LNCaP clone FGC (cell line): ENCODE data around the gene EFCAB14.
"Not testable (repeated sequence)": the region's sequence is repeated elsewhere in the genome, so short reads cannot be mapped to it uniquely, and the experiment has no call there.

Source experiments
- DNase-seq: peaks from one replicate; pipeline ENCODE4 v3.0.0-alpha.2; 2011; ENCODE audit warnings: low read depth
- H3K4me3 ChIP-seq: 2 replicates; pipeline ENCODE4 v1.5.1; 2011; ENCODE audit warnings: mild to moderate bottlenecking, low read depth, low read length, control low read depth
- TF ChIP-seq, protein P1 (sequence below): IDR thresholded peaks from 2 replicates; pipeline ENCODE4 v1.5.1; 2012; ENCODE audit warnings: mild to moderate bottlenecking; ENCODE audit not compliant: control insufficient read depth, insufficient read depth; ENCODE audit errors: extremely low read depth

EFCAB14 gene

DNA sequence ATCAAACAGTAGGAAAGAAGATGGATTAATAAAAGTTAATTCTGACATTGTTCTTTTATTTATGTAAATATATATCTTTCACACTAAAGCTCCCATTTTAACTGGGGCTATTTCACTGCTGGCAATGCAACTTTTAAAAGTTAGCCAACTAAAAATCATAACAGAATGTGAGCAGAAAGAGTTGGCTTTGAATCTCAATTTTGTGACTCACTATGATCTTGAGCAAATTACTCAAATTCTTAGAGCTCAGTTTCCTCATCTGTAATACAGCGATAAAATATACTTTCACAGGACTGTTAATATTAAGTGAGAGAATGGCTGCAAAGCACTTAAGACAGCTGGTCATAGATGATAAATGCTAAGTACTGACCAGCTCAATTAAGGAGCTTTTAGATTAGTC is 10.8 kb downstream of the EFCAB14 start:
- DNase-seq = no peak
- H3K4me3 ChIP-seq = no peak overlapping the region
- TF ChIP-seq, protein P1, sequence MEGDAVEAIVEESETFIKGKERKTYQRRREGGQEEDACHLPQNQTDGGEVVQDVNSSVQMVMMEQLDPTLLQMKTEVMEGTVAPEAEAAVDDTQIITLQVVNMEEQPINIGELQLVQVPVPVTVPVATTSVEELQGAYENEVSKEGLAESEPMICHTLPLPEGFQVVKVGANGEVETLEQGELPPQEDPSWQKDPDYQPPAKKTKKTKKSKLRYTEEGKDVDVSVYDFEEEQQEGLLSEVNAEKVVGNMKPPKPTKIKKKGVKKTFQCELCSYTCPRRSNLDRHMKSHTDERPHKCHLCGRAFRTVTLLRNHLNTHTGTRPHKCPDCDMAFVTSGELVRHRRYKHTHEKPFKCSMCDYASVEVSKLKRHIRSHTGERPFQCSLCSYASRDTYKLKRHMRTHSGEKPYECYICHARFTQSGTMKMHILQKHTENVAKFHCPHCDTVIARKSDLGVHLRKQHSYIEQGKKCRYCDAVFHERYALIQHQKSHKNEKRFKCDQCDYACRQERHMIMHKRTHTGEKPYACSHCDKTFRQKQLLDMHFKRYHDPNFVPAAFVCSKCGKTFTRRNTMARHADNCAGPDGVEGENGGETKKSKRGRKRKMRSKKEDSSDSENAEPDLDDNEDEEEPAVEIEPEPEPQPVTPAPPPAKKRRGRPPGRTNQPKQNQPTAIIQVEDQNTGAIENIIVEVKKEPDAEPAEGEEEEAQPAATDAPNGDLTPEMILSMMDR = no peak

GRCh38 chr1:46705408-46705807 is 13.5 kb downstream of the EFCAB14 start:
- no peak for DNase-seq
- TF ChIP-seq, protein P1 = no peak
- H3K4me3 ChIP-seq = no peak overlapping the region

GRCh38 chr1:46703927-46704641 is 14.8 kb downstream of the EFCAB14 start:
- DNase-seq = no peak
- H3K4me3 ChIP-seq = no peak overlapping the region
- TF ChIP-seq, protein P1 = no peak

DNA sequence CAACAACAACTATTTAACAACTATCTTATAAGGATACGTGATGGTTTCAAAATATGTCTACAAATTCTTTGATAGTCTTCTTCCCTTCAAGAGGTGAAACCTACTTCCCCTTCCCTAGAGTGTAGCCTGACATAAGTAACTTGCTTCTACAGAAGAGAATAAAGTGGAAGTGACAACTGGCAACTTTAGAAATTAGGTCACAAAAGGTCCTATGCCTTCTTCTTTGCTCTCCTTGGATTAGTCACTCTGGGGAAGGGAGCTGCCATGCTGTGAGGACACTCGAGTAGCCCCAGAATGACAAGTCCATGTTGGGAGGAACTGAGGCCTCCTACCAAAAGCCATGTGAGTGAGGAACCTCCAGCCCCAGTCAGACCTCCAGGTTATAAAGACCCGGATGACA is 19.2 kb downstream of the EFCAB14 start:
- no peak overlapping the region for H3K4me3 ChIP-seq
- TF ChIP-seq, protein P1 = no peak
- DNase-seq = no peak

- DNase-seq = no peak
- H3K4me3 ChIP-seq = no peak overlapping the region
- TF ChIP-seq, protein P1 = no peak
Measured at GRCh38 chr1:46697053-46697452, 21.9 kb downstream of the EFCAB14 start.

DNA sequence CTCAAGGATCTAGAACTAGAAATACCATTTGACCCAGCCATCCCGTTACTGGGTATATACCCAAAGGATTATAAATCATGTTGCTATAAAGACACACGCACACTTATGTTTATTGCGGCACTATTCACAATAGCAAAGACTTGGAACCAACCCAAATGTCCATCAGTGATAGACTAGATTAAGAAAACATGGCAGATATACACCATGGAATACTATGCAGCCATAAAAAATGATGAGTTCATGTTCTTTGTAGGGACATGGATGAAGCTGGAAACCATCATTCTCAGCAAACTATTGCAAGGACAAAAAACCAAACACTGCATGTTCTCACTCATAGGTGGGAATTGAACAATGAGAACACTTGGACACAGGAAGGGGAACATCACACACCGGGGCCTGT is 24.2 kb downstream of the EFCAB14 start:
- H3K4me3 ChIP-seq, DNase-seq: not testable (repeated sequence)

DNA sequence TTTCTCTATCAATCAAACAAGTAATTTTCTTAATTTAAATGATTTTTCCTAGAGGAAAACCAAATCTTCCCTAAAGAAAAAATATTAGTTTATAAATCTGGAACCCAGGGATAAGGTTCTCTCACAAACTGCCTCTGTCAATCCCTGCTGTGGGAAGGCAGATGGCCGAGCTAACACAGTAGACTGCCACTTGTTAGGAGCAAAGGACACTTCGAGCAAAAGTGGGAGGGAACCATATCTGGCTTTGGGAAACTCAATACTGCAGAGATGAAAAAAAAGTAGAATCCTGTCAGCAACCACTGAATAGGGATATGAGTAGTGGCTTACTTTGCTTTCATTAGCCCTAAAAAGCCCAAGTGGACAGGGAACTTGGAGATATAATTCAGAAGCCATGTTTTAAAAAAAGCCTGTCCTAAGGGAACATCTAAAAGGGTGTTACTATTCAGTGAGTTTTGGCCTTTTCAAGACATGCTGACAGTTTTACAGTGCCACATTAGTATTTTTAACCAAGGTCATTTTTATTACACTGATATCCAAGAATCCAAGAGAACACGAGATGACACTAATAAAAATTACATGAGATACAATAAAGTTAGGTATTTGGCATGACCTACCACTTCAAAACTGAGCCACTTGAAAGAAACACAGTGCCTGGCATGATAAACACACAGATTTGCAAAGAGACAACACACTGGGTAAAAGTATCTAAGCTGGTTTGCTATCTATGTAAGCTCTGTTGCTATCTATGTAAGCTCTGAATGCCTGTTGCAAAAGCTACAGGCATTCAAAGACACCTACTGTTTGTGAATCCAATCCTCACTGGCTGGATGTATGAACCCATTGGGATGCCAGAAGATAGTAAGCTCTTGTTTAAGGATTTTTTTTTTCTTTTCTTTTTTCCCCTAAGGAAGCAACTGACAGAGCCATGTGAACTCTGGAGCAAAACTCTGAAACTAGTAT is 25.8 kb downstream of the EFCAB14 start:
- peak; percentile 72 for DNase-seq
- TF ChIP-seq, protein P1 = no peak
- no peak overlapping the region for H3K4me3 ChIP-seq
